Activated CD4-positive, alpha-beta T cell treated with anti-CD3 and anti-CD28 coated beads for 36 hours (primary cell): ENCODE results near the gene MUS81. TPM values are rescaled to one million over a fixed set of nuclear protein-coding genes. Genes with fewer than 3 reads are reported as not detected.

Source experiments
- ATAC-seq: fragments of 200-7000 bp; cut with Tn5 transposase; one replicate; pipeline ENCODE4 v1.10.0; 2021; ENCODE audit warnings: mild to moderate bottlenecking, moderate library complexity
- CTCF ChIA-PET: fragments of 350-600 bp; sonication (Branson Sonifier 250); formaldehyde crosslinking; loops from one replicate; lab custom pipeline; 2021; ENCODE audit warnings: antibody characterized with exemption; lab: Charles Lee
- POLR2A ChIA-PET: fragments of 350-600 bp; sonication (Branson Sonifier 250); formaldehyde crosslinking; loops from one replicate; lab custom pipeline; 2021; ENCODE audit warnings: antibody characterized with exemption, inconsistent platforms; lab: Charles Lee
- DNase-seq: peaks from one replicate; pipeline ENCODE4 v3.0.0-alpha.2; 2020
- H3K27ac Mint-ChIP-seq: one replicate; pipeline ENCODE4 v1.8.0; 2021; ENCODE audit warnings: mixed read lengths
- H3K27me3 Mint-ChIP-seq: one replicate; pipeline ENCODE4 v1.8.0; 2021; ENCODE audit warnings: mixed read lengths
- H3K36me3 Mint-ChIP-seq: one replicate; pipeline ENCODE4 v1.8.0; 2021; ENCODE audit warnings: low read depth, mixed read lengths
- H3K4me1 Mint-ChIP-seq: one replicate; pipeline ENCODE4 v1.8.0; 2021; ENCODE audit warnings: mixed read lengths
- H3K4me3 Mint-ChIP-seq: one replicate; pipeline ENCODE4 v1.8.0; 2021; ENCODE audit warnings: mild to moderate bottlenecking, moderate library complexity, mixed read lengths
- H3K9me3 Mint-ChIP-seq: one replicate; pipeline ENCODE4 v1.8.0; 2021; ENCODE audit warnings: low read depth, mixed read lengths
- intact Hi-C, 2 experiments: fragments of 100-400 bp; cut with DNase I in 1 of 2; cut with micrococcal nuclease in 1 of 2; formaldehyde crosslinking; loops; one replicate each; pipeline versions ENCODE4 v1.14.2 to v1.15.1; 2022 to 2024; cut with DNase I, micrococcal nuclease
- total RNA-seq, 2 experiments: library from RNA; stranded (reverse); gene quantifications; one replicate each; pipeline ENCODE4 v1.2.3, GENCODE V29; 2021

Gene MUS81, protein sequence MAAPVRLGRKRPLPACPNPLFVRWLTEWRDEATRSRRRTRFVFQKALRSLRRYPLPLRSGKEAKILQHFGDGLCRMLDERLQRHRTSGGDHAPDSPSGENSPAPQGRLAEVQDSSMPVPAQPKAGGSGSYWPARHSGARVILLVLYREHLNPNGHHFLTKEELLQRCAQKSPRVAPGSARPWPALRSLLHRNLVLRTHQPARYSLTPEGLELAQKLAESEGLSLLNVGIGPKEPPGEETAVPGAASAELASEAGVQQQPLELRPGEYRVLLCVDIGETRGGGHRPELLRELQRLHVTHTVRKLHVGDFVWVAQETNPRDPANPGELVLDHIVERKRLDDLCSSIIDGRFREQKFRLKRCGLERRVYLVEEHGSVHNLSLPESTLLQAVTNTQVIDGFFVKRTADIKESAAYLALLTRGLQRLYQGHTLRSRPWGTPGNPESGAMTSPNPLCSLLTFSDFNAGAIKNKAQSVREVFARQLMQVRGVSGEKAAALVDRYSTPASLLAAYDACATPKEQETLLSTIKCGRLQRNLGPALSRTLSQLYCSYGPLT
- 10 to 100 TPM; 59.2 to 67.8 TPM for total RNA-seq

DNA sequence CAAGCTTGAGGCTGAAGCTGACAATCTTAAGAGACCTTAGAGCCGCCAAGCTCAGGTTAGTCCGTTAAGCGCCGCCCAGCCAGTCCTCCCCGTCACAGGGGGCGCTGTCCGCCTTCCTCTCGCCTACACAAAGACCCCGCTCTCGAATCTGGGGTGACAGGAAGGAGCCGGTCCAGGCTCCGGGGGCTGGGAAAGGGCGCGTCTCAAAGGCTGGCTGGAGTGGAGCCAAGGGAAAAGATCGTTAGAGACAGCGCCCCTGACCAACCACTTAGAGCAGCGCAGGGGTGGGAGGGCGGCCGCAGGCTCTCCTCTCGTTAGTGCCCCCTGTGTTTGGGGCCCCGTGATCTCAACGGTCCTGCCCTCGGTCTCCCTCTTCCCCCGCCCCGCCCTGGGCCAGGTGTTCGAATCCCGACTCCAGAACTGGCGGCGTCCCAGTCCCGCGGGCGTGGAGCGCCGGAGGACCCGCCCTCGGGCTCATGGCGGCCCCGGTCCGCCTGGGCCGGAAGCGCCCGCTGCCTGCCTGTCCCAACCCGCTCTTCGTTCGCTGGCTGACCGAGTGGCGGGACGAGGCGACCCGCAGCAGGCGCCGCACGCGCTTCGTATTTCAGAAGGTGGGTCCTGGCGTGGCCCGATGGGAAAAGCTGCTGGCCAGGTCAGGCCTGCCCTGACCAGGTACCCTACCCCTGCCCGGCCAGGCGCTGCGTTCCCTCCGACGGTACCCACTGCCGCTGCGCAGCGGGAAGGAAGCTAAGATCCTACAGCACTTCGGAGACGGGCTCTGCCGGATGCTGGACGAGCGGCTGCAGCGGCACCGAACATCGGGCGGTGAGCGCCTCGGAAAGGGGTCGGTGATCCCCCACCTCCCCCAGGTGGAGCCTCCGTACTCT, at the start of gene MUS81:
MUS81 (plus strand) TSS at position 156 of the 887 bp plus-strand sequence; CDS start at position 477, 321 bp downstream.
- ChIA-PET CTCF (interaction anchor here (0.6 to 6.6 kb wide), 37 partner anchors 8 to 521 kb away, joined by 3 to 210 read pairs (median 5); partner anchors contain the start of genes BANF1, CCDC85B, CTSW and EIF1AD), POLR2A (interaction anchor here (0.8 to 2.8 kb wide), 12 partner anchors 8 to 246 kb away, joined by 3 to 68 read pairs (median 6); partner anchors contain the start of genes AP5B1, CCDC85B, FIBP and KAT5)
- Mint-ChIP-seq H3K27me3 (no peaks in the 10 kb centered on the region), H3K36me3 (peaks cover 46% of the 10 kb centered on the region), H3K9me3 (no peaks in the 10 kb centered on the region), H3K4me1 (peaks cover 31% of the 10 kb centered on the region), H3K27ac (peak within 1 kb of the TSS; percentile 99), H3K4me3 (peak within 1 kb of the TSS; percentile 91)
- intact Hi-C loops = loop anchor here (1.0 to 2.0 kb wide), 12 partner anchors 13 to 511 kb away; partner anchors contain the start of genes FIBP (in 2 of the 2), AP5B1 (in 1 of the 2), BANF1 (in 1 of the 2) and EIF1AD (in 1 of the 2)
- DNase-seq (peak; percentile 97), ATAC-seq (peak; percentile 37)

DNA sequence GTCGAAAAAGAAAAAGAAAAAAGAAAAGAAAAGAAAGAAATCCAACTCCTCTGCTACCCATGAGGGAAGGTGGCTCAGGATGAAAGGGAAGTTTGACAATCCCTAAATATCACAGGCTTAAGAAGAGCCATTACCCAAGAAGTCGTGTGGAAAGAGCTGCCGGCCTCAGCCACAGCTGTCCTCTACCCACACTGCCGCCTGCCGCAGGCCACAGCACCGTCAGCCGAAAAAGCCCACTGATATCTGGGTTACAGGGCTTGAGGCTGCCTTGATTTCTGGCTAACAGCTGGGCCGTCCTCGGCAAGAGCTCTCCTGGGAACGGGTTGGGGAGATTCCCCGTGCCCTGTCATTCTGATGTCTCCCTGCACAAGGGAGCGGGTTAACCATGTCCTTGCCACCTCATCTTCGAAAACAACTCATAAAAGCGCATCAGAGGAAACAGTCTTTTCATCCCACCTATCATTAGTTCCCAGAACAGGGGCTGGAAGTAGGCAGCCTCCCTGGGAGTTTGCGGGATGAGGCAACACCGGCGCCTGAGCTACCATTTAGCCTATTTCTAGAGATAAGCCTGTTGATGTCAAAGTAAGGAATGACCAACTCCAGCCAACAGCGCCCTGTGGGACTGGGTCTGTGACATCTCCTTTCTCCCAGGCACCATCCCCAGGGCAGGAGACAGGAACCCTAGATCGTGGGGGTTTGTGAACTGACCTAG, 48.3 kb upstream of the MUS81 start:
- Mint-ChIP-seq H3K4me3 (no peak overlapping the region), H3K36me3 (no peaks in the 10 kb centered on the region), H3K27me3 (peaks cover 4% of the 10 kb centered on the region), H3K27ac (no peak overlapping the region), H3K4me1 (peaks cover 3% of the 10 kb centered on the region), H3K9me3 (no peaks in the 10 kb centered on the region)
- intact Hi-C loops = loop anchor here in 1 of 2 experiments (10.0 kb wide), 1 partner anchor 47 kb away; no protein-coding TSS in a partner anchor
- ChIA-PET POLR2A (no interaction called here), CTCF (interaction anchor here (0.7 to 8.2 kb wide), 6 partner anchors 9 to 118 kb away, joined by 3 to 74 read pairs (median 4); partner anchors contain the start of genes AP5B1 and KAT5)
- ATAC-seq = no peak
- no peak for DNase-seq

DNA sequence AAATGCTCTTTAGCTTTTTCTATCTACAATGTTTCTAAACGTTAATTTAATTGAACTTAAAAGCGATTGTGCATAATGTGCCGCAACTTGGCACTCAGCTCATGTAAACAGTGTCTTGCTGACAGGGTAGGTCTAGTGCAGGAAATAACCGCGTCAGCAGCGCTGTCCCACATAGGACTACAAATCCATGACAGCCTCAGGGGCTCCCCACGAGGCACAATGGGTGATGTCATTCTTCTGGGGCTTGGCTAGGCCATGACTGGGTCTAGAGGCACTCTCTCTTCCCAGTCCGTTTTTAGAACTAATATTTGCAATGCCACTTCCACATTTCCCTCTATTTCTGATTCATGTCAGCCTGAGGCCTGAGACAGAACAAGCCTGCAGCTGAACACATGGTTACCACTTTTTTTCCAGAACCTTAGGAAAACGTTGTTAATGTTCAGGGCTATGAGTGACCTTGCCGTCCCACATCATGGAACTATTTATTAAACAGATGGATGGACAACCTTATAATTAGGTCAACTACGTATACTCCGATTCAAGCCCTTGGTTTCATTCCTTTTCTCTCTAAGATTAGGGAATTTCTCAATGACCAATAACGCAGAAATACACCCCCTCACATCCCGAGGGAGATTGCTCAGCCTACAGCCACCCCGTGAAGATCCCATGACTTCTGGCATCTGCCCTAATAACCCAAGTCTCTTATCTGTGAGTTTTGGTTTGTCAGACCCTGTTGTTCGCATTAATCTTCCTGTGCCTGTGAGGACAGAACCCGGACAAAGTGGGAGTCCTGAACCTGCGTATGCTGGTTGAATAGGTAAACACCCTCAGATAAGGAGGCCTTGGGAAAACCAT, 45.9 kb upstream of the MUS81 start:
- no peaks in the 10 kb centered on the region for H3K9me3 Mint-ChIP-seq
- CTCF ChIA-PET = interaction anchor here (1.8 to 8.2 kb wide), 2 partner anchors 33 to 103 kb away, joined by 5 to 74 read pairs; partner anchors contain the start of genes AP5B1 and KAT5
- H3K27me3 Mint-ChIP-seq = no peaks in the 10 kb centered on the region
- POLR2A ChIA-PET = no interaction called here
- H3K36me3 Mint-ChIP-seq = no peaks in the 10 kb centered on the region
- H3K4me3 Mint-ChIP-seq = no peak overlapping the region
- intact Hi-C loops = loop anchor here in 1 of 2 experiments (10.0 kb wide), 1 partner anchor 50 kb away; no protein-coding TSS in a partner anchor
- H3K4me1 Mint-ChIP-seq = peaks cover 14% of the 10 kb centered on the region
- peak; percentile 18 for DNase-seq
- no peak for ATAC-seq
- no peak overlapping the region for H3K27ac Mint-ChIP-seq

DNA sequence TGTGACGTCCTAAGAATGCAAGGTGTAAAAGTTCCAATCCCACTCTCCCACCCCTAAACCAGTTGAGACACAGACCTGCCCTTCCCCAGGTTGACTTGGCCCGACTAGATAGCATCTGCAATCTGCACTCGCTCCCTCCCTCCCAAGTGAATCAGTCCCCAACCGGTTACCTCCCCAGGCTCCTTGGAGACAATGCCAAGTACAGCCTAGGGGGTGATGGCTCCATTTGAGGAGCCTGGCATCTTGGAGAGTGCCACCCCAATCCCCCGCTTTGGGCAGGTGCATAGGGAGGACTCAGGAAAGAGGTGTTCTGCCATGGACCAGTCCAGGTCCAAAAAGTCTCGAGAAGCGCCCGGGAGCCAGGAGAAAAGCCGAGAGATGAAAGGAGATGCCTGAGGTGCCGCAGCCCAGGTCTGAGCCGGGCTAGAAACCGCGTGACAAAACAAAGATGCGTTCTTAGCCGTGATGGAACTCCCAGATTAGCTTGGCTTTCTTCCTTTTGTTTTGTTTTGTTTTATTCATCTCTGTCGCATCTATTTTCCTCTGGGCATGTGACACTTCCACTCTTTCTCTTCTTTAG, 45.2 kb upstream of the MUS81 start:
- H3K4me3 Mint-ChIP-seq = no peak overlapping the region
- H3K27ac Mint-ChIP-seq = no peak overlapping the region
- DNase-seq = no peak

DNA sequence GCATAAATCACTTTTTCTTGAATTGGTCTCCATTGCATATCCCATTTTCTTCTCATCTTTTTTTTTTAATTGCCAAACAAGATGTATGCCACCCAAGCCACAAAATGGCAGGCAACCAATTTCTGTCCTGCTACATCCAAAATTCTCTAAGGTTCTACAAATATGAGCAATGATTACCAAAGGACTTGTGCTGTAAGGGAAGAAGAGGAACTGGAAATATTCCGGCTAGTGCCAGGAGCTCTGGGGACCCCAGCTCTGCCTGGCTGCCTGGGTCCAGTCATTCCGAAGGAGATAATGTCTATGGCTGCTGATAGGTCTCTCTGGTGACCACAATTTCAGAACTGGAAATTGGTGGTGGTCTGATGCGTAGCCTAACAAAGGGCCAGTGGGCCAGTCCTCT, 43.5 kb upstream of the MUS81 start:
- Mint-ChIP-seq H3K36me3 (no peaks in the 10 kb centered on the region), H3K27me3 (no peaks in the 10 kb centered on the region), H3K4me1 (peaks cover 14% of the 10 kb centered on the region), H3K9me3 (no peaks in the 10 kb centered on the region), H3K4me3 (peak overlapping the region; percentile 74), H3K27ac (no peak overlapping the region)
- ChIA-PET CTCF (interaction anchor here (0.6 to 8.2 kb wide), 18 partner anchors 10 to 192 kb away, joined by 3 to 74 read pairs (median 5); partner anchors contain the start of genes AP5B1, KAT5, OVOL1 and SNX32), POLR2A (no interaction called here)
- DNase-seq = no peak
- intact Hi-C loops = loop anchor here in 1 of 2 experiments (10.0 kb wide), 1 partner anchor 52 kb away; no protein-coding TSS in a partner anchor
- no peak for ATAC-seq

More for the DNA sequence above, 45.2 kb upstream of the MUS81 start:
- Mint-ChIP-seq H3K27me3 (no peaks in the 10 kb centered on the region), H3K4me1 (peaks cover 14% of the 10 kb centered on the region), H3K9me3 (no peaks in the 10 kb centered on the region), H3K36me3 (no peaks in the 10 kb centered on the region)
- ChIA-PET POLR2A (no interaction called here), CTCF (interaction anchor here (1.3 to 8.2 kb wide), 3 partner anchors 27 to 44 kb away, joined by 3 to 74 read pairs (median 12); partner anchors contain the start of genes AP5B1 and OVOL1)
- no peak for ATAC-seq
- intact Hi-C loops = loop anchor here in 1 of 2 experiments (10.0 kb wide), 1 partner anchor 50 kb away; no protein-coding TSS in a partner anchor

DNA sequence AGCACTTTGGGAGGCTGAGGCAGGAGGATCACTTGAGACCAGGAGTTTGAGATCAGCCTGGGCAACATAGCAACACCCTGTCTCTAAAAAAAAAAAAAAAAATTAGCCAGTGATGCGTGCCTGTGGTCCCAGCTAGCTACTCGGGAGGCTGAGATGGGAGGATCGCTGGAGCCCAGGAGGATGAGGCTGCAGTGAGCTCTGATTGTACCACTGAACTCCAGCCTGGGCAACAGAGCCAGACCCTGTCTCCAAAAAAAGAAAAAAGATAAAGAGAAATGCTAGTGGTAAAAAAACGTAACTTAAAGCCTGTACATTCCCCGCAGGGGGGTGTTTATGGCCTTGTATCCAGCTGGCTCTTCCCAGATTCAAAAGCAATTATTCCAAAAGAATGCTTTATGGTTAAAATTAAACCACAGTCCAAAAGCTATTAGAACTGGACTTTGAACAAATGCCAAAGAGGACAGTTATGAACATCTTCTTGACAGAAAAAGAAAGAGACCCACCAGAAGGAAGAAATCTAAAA, 42.9 kb upstream of the MUS81 start:
- ATAC-seq = no peak
- Mint-ChIP-seq H3K27ac (peak overlapping the region; percentile 87), H3K36me3 (no peaks in the 10 kb centered on the region), H3K4me1 (peaks cover 14% of the 10 kb centered on the region), H3K4me3 (peak overlapping the region; percentile 74), H3K27me3 (no peaks in the 10 kb centered on the region), H3K9me3 (no peaks in the 10 kb centered on the region)
- intact Hi-C loops = loop anchor here in 1 of 2 experiments (10.0 kb wide), 1 partner anchor 53 kb away; no protein-coding TSS in a partner anchor
- CTCF ChIA-PET = interaction anchor here (0.6 to 8.2 kb wide), 20 partner anchors 10 to 192 kb away, joined by 3 to 74 read pairs (median 6); partner anchors contain the start of genes AP5B1, KAT5, OVOL1 and RNASEH2C
- POLR2A ChIA-PET = interaction anchor here (1.0 kb wide), 1 partner anchor 36 kb away, joined by 3 read pairs; the partner anchor contains the start of gene AP5B1
- DNase-seq = peak; percentile 21

DNA sequence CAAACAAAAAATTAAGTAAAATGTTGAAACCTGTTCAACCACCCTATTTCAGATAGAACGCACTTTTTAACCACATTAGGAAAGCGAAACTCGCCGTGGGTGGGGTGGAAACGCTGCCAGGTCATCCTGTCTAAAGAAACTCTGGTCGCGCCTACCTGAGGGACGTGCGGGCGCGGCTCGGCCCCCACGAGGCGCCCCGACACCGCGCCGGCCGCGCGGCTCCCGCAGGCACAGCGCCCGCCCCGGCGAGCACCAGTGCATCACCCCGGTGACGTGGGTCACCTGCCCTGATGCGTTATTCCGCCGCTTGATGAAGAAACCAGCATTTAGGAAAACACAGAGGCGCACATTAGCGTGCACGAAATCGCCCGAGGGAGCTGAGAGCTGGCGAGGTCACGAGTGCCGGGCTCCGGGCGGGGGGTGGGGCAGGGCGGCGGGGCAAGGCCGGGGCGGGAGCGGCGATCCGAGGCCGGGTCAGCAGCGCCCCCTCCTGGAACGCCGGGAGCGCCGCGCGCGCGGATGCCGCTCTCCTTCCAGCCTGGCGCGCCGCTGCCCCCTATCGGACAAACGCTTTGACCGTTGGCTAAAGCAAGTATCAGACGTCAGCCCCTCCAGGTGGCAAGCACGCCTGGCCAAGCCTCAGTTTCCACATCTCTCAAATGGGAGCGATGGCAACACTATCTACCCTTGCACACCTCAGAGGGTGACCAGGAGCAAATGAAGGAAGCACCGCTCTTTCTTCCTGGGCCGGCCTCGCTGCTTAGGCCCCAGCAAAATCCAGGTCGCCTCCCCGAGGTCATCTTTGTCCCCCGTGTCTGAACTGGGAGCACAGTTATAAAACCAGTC, 42.2 kb upstream of the MUS81 start:
- intact Hi-C loops = loop anchor here (1.0 to 10.0 kb wide), 11 partner anchors 15 to 244 kb away; partner anchors contain the start of genes AP5B1 (in 2 of the 2), CFL1 (in 1 of the 2), KAT5 (in 1 of the 2) and RNASEH2C (in 1 of the 2)
- peak overlapping the region; percentile 87 for H3K27ac Mint-ChIP-seq
- peaks cover 14% of the 10 kb centered on the region for H3K4me1 Mint-ChIP-seq
- H3K36me3 Mint-ChIP-seq = no peaks in the 10 kb centered on the region
- CTCF ChIA-PET = interaction anchor here (0.6 to 8.2 kb wide), 21 partner anchors 9 to 180 kb away, joined by 3 to 74 read pairs (median 6); partner anchors contain the start of genes AP5B1, KAT5, OVOL1 and RNASEH2C
- H3K9me3 Mint-ChIP-seq = no peaks in the 10 kb centered on the region
- H3K27me3 Mint-ChIP-seq = no peaks in the 10 kb centered on the region
- H3K4me3 Mint-ChIP-seq = peak overlapping the region; percentile 74
- ATAC-seq (peak; percentile 91), DNase-seq (peak; percentile 98)
- POLR2A ChIA-PET = interaction anchor here (1.0 kb wide), 1 partner anchor 37 kb away, joined by 3 read pairs; the partner anchor contains the start of gene AP5B1

DNA sequence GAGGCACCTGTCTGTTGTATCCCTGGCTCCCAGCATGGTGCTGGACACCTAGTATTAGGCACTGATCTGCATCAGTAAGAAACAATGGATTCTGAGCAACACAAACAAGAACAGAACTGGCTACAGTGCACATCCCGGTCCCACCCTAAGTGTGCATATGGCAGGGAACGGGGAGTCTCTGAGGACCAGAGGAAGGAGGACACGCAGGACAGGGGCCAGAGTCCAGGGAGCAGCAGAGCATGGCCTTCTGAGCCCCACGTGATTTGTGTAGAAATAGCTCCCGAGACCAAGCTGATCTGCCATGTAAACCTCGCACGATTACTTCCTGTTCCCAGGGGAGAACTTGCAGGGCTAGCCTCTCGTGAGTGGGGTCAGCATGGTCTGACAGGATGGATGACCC, 39.1 kb upstream of the MUS81 start:
- intact Hi-C loops = no loop called here
- Mint-ChIP-seq H3K27me3 (no peaks in the 10 kb centered on the region), H3K4me1 (peaks cover 14% of the 10 kb centered on the region), H3K9me3 (no peaks in the 10 kb centered on the region), H3K4me3 (no peak overlapping the region), H3K36me3 (no peaks in the 10 kb centered on the region), H3K27ac (no peak overlapping the region)
- CTCF ChIA-PET = interaction anchor here (0.6 to 1.0 kb wide), 3 partner anchors 10 to 1520 kb away, joined by 3 to 4 read pairs (median 4); no protein-coding TSS in a partner anchor
- DNase-seq (no peak), ATAC-seq (no peak)
- POLR2A ChIA-PET = no interaction called here
